ENCODE measurements around the gene STARD3.
"Not testable (repeated sequence)": the region's sequence is repeated elsewhere in the genome, so short reads cannot be mapped to it uniquely, and the experiment has no call there.

The STARD3 gene

GRCh38 chr17:39706921-39707337 lies 70.0 kb downstream of the STARD3 start:
- TF ChIP-seq CTCF (IDR thresholded peaks at IDR 0.05) = no peak
- Histone ChIP-seq H3K4me3 (no peak overlapping the region), H3K27ac (peak overlapping the region in 1 of 2 donors; percentile 85)
- DNase-seq (ENCODE audit: low spot score) = no peak

GRCh38 chr17:39709319-39709997 lies 72.5 kb downstream of the STARD3 start:
- TF ChIP-seq CTCF (IDR thresholded peaks at IDR 0.05) = no peak
- DNase-seq (ENCODE audit: low spot score) = no peak
- H3K4me3 ChIP-seq = no peak overlapping the region
- no peak overlapping the region for H3K27ac ChIP-seq

- no peak overlapping the region for H3K27ac ChIP-seq
Measured at GRCh38 chr17:39709998-39710964, 73.3 kb downstream of the STARD3 start.

GRCh38 chr17:39711071-39711470 lies 74.1 kb downstream of the STARD3 start:
- H3K4me3 ChIP-seq; DNase-seq (ENCODE audit: low spot score); H3K27ac ChIP-seq: not testable (repeated sequence)

More at GRCh38 chr17:39709998-39710964, 73.3 kb downstream of the STARD3 start:
- H3K4me3 ChIP-seq = no peak overlapping the region
- no peak for DNase-seq (ENCODE audit: low spot score)
- TF ChIP-seq CTCF (IDR thresholded peaks at IDR 0.05) = no peak

GRCh38 chr17:39711851-39712250 lies 74.9 kb downstream of the STARD3 start:
- TF ChIP-seq CTCF (IDR thresholded peaks at IDR 0.05) = no peak
- Histone ChIP-seq H3K27ac (no peak overlapping the region), H3K4me3 (no peak overlapping the region)
- no peak for DNase-seq (ENCODE audit: low spot score)
